ENCODE measurements around the gene FOXO3. TPM values are rescaled to one million over a fixed set of nuclear protein-coding genes. Genes with fewer than 3 reads are reported as not detected.

The FOXO3 gene
- polyA plus RNA-seq, 1 experiment = 25.4 TPM

- no peak for DNase-seq (ENCODE audit: low read depth)
- H3K4me3 ChIP-seq (ENCODE audit: low read depth, low read length) = no peak overlapping the region
- ChIA-PET POLR2A (no interaction called here), CTCF (interaction anchor here (1.1 kb wide), 1 partner anchor 53 kb away, joined by 3 read pairs; no protein-coding TSS in a partner anchor)
- H3K27me3 ChIP-seq (ENCODE audit: control insufficient read depth, insufficient read depth, low read length) = no peaks in the 10 kb centered on the region
- TF ChIP-seq, protein P1, sequence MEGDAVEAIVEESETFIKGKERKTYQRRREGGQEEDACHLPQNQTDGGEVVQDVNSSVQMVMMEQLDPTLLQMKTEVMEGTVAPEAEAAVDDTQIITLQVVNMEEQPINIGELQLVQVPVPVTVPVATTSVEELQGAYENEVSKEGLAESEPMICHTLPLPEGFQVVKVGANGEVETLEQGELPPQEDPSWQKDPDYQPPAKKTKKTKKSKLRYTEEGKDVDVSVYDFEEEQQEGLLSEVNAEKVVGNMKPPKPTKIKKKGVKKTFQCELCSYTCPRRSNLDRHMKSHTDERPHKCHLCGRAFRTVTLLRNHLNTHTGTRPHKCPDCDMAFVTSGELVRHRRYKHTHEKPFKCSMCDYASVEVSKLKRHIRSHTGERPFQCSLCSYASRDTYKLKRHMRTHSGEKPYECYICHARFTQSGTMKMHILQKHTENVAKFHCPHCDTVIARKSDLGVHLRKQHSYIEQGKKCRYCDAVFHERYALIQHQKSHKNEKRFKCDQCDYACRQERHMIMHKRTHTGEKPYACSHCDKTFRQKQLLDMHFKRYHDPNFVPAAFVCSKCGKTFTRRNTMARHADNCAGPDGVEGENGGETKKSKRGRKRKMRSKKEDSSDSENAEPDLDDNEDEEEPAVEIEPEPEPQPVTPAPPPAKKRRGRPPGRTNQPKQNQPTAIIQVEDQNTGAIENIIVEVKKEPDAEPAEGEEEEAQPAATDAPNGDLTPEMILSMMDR (IDR thresholded peaks at IDR 0.05; ENCODE audit: insufficient read depth, low read depth, low read length) = no peak
- H3K36me3 ChIP-seq (ENCODE audit: control insufficient read depth, insufficient read depth, low read length) = peaks cover 3% of the 10 kb centered on the region; the same call in 1 of the 2 replicates
These were observed 89.6 kb downstream of the FOXO3 start for GRCh38 chr6:108650325-108650724.

DNA sequence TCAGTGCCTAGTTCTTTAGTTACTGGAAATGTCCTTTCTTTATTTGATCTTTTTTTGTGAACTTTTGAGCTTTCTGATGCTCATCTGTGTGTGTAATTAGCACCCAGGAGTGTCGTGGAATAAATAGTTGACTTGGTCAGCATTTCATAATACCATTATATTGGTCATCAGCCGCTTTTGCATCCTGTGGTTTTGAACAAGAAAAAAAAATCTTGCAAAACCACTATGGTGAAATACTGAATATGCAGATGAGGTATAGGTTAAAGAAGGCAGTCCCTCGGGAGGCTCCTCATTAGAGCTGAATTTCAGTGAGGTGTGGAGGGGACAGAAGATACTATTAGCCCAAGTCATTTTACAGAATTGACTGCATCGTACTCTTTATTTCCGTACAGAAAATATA, 90.1 kb downstream of the FOXO3 start:
- ChIA-PET CTCF (interaction anchor here (1.0 to 1.5 kb wide), 3 partner anchors 14 to 59 kb away, joined by 3 to 8 read pairs (median 3); no protein-coding TSS in a partner anchor), POLR2A (no interaction called here)
- DNase-seq (ENCODE audit: low read depth) = no peak
- Histone ChIP-seq H3K36me3 (ENCODE audit: control insufficient read depth, insufficient read depth, low read length) (peaks cover 3% of the 10 kb centered on the region; the same call in 1 of the 2 replicates), H3K4me3 (ENCODE audit: low read depth, low read length) (no peak overlapping the region), H3K27me3 (ENCODE audit: control insufficient read depth, insufficient read depth, low read length) (no peaks in the 10 kb centered on the region)
- TF ChIP-seq, protein P1 (IDR thresholded peaks at IDR 0.05; ENCODE audit: insufficient read depth, low read depth, low read length) = no peak

DNA sequence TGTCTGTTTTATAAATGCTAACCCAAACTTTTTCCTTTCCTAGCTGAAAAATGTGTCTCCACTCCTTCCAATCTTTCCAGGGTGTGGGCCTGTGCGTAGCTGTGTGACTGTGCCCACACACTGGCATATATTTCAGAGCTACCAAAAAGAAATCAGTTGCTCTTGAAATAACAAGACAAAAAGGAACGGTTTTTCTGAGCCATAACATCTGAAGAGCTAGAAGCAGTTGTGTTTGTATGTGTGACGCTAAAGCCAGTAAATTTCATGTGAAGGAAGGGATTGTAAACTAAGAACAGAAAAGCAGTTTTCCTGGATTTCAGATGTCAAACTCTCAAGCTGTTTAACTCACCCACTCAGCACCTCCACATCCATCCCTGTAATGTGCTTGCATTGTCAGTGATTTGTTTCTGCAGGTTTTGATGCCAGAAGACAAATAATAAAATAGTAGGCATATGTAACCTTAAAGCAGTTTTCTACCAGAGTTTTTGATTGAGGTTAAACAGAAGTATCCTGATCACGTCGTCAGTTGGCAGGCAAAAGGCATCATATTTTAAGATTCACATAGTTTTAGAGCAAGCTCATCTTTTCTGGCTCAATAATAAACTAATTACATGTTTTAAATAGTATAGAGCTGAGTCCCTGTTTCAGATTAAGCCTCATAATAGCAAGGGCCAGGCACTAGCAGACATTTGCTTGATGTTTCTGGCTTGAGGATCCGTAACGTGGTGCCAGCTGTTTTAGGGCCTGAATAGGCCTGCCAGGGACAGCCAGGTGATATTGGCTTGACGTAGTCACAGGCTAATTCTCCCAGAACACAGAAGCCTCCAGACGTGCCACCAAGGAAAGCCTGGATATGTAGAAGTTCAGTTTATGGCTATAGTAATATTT, 90.9 kb downstream of the FOXO3 start:
- Histone ChIP-seq H3K4me3 (ENCODE audit: low read depth, low read length) (no peak overlapping the region), H3K27me3 (ENCODE audit: control insufficient read depth, insufficient read depth, low read length) (no peaks in the 10 kb centered on the region), H3K36me3 (ENCODE audit: control insufficient read depth, insufficient read depth, low read length) (peaks cover 3% of the 10 kb centered on the region; the same call in 1 of the 2 replicates)
- TF ChIP-seq, protein P1 (IDR thresholded peaks at IDR 0.05; ENCODE audit: insufficient read depth, low read depth, low read length) = no peak
- DNase-seq (ENCODE audit: low read depth) = peak; percentile 84
- ChIA-PET CTCF (interaction anchor here (0.6 to 1.5 kb wide), 5 partner anchors 15 to 60 kb away, joined by 3 to 8 read pairs (median 3); no protein-coding TSS in a partner anchor), POLR2A (no interaction called here)

- POLR2A ChIA-PET = interaction anchor here (0.6 kb wide), 1 partner anchor 152 kb away, joined by 3 read pairs; no protein-coding TSS in a partner anchor
- Histone ChIP-seq H3K27me3 (ENCODE audit: control insufficient read depth, insufficient read depth, low read length) (no peaks in the 10 kb centered on the region), H3K4me3 (ENCODE audit: low read depth, low read length) (no peak overlapping the region), H3K36me3 (ENCODE audit: control insufficient read depth, insufficient read depth, low read length) (peaks cover 3% of the 10 kb centered on the region; the same call in 1 of the 2 replicates)
- DNase-seq (ENCODE audit: low read depth) = no peak
- CTCF ChIA-PET = interaction anchor here (0.6 to 1.5 kb wide), 4 partner anchors 16 to 61 kb away, joined by 3 to 8 read pairs (median 4); no protein-coding TSS in a partner anchor
- TF ChIP-seq, protein P1 (IDR thresholded peaks at IDR 0.05; ENCODE audit: insufficient read depth, low read depth, low read length) = no peak
These were observed 91.7 kb downstream of the FOXO3 start for GRCh38 chr6:108652375-108652774.

- Histone ChIP-seq H3K27me3 (ENCODE audit: control insufficient read depth, insufficient read depth, low read length) (no peaks in the 10 kb centered on the region), H3K4me3 (ENCODE audit: low read depth, low read length) (no peak overlapping the region), H3K36me3 (ENCODE audit: control insufficient read depth, insufficient read depth, low read length) (no peaks in the 10 kb centered on the region)
- ChIA-PET POLR2A (interaction anchor here (0.9 kb wide), 1 partner anchor 93 kb away, joined by 13 read pairs; the partner anchor contains the start of gene FOXO3), CTCF (interaction anchor here (0.6 to 1.5 kb wide), 5 partner anchors 15 to 420 kb away, joined by 3 read pairs; no protein-coding TSS in a partner anchor)
- TF ChIP-seq, protein P1 (IDR thresholded peaks at IDR 0.05; ENCODE audit: insufficient read depth, low read depth, low read length) = no peak
- no peak for DNase-seq (ENCODE audit: low read depth)
These were observed 93.2 kb downstream of the FOXO3 start for GRCh38 chr6:108653949-108654348.

Data from BJ (cell line).